HG03442 (cell line): ENCODE results near the gene TNIK.
A peak's percentile ranks its signal among the peaks of the same experiment; 100 is the strongest.
"Not testable (repeated sequence)": the region's sequence is repeated elsewhere in the genome, so short reads cannot be mapped to it uniquely, and the experiment has no call there.

Experiments used
- ATAC-seq: cut with Tn5 transposase; IDR thresholded peaks from one replicate; pipeline ENCODE4 v1.9.1; 2021; ENCODE audit warnings: mild to moderate bottlenecking, moderate library complexity; ENCODE audit not compliant: unreplicated experiment

The TNIK gene

GRCh38 chr3:171388527-171388926 lies 71.7 kb downstream of the TNIK start:
- ATAC-seq: no peak

GRCh38 chr3:171387062-171387461 lies 73.1 kb downstream of the TNIK start:
- ATAC-seq: no peak

GRCh38 chr3:171385086-171385485 lies 75.1 kb downstream of the TNIK start:
- no peak for ATAC-seq

GRCh38 chr3:171384101-171384891 lies 75.9 kb downstream of the TNIK start:
- ATAC-seq: no peak

- ATAC-seq: peak; percentile 84
Observed at GRCh38 chr3:171383206-171384018, 76.8 kb downstream of the TNIK start.

GRCh38 chr3:171382347-171382746 lies 77.9 kb downstream of the TNIK start:
- not testable (repeated sequence) for ATAC-seq

GRCh38 chr3:171380711-171381425 lies 79.3 kb downstream of the TNIK start:
- no peak for ATAC-seq

- ATAC-seq: no peak
Observed at GRCh38 chr3:171379961-171380483, 80.2 kb downstream of the TNIK start.

GRCh38 chr3:171379281-171379680 lies 80.9 kb downstream of the TNIK start:
- no peak for ATAC-seq

GRCh38 chr3:171378586-171378985 lies 81.6 kb downstream of the TNIK start:
- ATAC-seq: no peak

- ATAC-seq: no peak
Observed at GRCh38 chr3:171377859-171378258, 82.3 kb downstream of the TNIK start.

GRCh38 chr3:171376596-171376947 lies 83.6 kb downstream of the TNIK start:
- no peak for ATAC-seq

GRCh38 chr3:171375666-171376595 lies 84.3 kb downstream of the TNIK start:
- no peak for ATAC-seq

GRCh38 chr3:171374661-171375285 lies 85.4 kb downstream of the TNIK start:
- no peak for ATAC-seq

GRCh38 chr3:171374260-171374659 lies 85.9 kb downstream of the TNIK start:
- no peak for ATAC-seq

- no peak for ATAC-seq
Observed at GRCh38 chr3:171373711-171374110, 86.5 kb downstream of the TNIK start.

- ATAC-seq: no peak
Observed at GRCh38 chr3:171372694-171373093, 87.5 kb downstream of the TNIK start.

GRCh38 chr3:171371354-171371753 lies 88.9 kb downstream of the TNIK start:
- no peak for ATAC-seq

GRCh38 chr3:171369156-171369555 lies 91.0 kb downstream of the TNIK start:
- ATAC-seq: no peak

- ATAC-seq: not testable (repeated sequence)
Observed at GRCh38 chr3:171366738-171367137, 93.5 kb downstream of the TNIK start.
